Pancreas (tissue), 10 donors: ENCODE measurements around the gene COX17. TPM values are rescaled to one million over a fixed set of nuclear protein-coding genes. Genes with fewer than 3 reads are reported as not detected.

ENCODE experiments used
- ATAC-seq, 4 donors: fragments of 200-7000 bp; cut with Tn5 transposase; one replicate each; pipeline versions ENCODE4 v1.8.0 to v1.9.1; 2020; ENCODE audit warnings: mild to moderate bottlenecking in 4 of 4, moderate library complexity in 4 of 4
- DNase-seq, 6 donors: peaks; one replicate each; pipeline ENCODE4 v3.0.0-alpha.2; 2020
- FAIRE-seq: peaks from 2 replicates; lab custom pipeline; 2012; peaks lifted over from hg19 to GRCh38; lab: Jason Lieb, UNC
- H3K27ac ChIP-seq, 4 donors: fragments of 200-600 bp; sonication (generic); 1 replicate in 3 of 4; 2 replicates in 1 of 4; pipeline versions ENCODE4 v1.5.0 to v1.8.0; 2020
- H3K27me3 ChIP-seq, 4 donors: fragments of 200-600 bp; one replicate each; pipeline ENCODE4 v1.8.0; 2021
- H3K36me3 ChIP-seq, 3 donors: fragments of 200-600 bp; sonication (generic) in 1 of 3; one replicate each; pipeline versions ENCODE4 v1.5.0 to v1.8.0; 2020 to 2021
- H3K4me1 ChIP-seq, 3 donors: fragments of 200-600 bp; one replicate each; pipeline ENCODE4 v1.8.0; 2021
- H3K4me3 ChIP-seq, 4 donors: fragments of 200-600 bp; sonication (generic) in 2 of 4; one replicate each; pipeline versions ENCODE4 v1.5.0 to v1.8.0; 2020 to 2021
- H3K9me3 ChIP-seq, 4 donors: fragments of 200-600 bp; one replicate each; pipeline ENCODE4 v1.8.0; 2021
- WGBS, 2 donors: extraction: QIAGEN DNeasy Blood & Tissue Kit; methylation state at CpG; one replicate each; pipeline ENCODE4 v1.1.7; 2013; 5-methylcytosine and 5-hydroxymethylcytosine counted together
- intact Hi-C, 3 donors: fragments of 100-400 bp; cut with DNase I; formaldehyde crosslinking; loops; one replicate each; pipeline versions ENCODE4 v1.11.1 to v1.14.2; 2022
- polyA plus RNA-seq, 2 donors: library from polyadenylated mRNA; stranded (reverse); fragments of 200-250 nt; gene quantifications; one replicate each; pipeline ENCODE4 v1.2.3, GENCODE V29; 2013
- total RNA-seq, 6 donors: library from RNA; stranded (reverse); fragmentation: NEBNext Ultra II Directional in 4 of 6; extraction: Animal tissue kit (Norgen Biotek cat#: 25700) in 4 of 6; gene quantifications; one replicate each; pipeline versions ENCODE4 v1.2.1 to v1.2.4, GENCODE V29; 2021 to 2023
- TF ChIP-seq, protein P1 (sequence below), 4 donors: fragments of 200-600 bp; sonication (generic) in 3 of 4; IDR thresholded peaks; one replicate each; pipeline versions ENCODE4 v1.5.0 to v1.8.0; 2021; ENCODE audit warnings: antibody characterized with exemption in 4 of 4
- donor health status: healthy with polysubstance abuse.
- donor health status: DM: no; HTN: no; CAD: no; lungs with moderate emphysema.
- donor health status: DM: no; HTN: no; CAD: no.
- donor health status: control.
- donor health status: control.
- donor health status: Bipolar disorder and iron deficiency.
- donor health status: DM: yes; HTN: yes; CAD: no.
- donor health status: DM: no; HTN: no; CAD: no.
- donor health status: DM: no; HTN: no; CAD: no.
- donor health status: DM: yes; HTN: yes; CAD: no.

The COX17 gene
- total RNA-seq = 10 to 100 TPM; 13.6 to 24.6 (median 18.6) TPM
- 100 to 1,000 TPM; 118 to 124 TPM for polyA plus RNA-seq

- TF ChIP-seq, protein P1, sequence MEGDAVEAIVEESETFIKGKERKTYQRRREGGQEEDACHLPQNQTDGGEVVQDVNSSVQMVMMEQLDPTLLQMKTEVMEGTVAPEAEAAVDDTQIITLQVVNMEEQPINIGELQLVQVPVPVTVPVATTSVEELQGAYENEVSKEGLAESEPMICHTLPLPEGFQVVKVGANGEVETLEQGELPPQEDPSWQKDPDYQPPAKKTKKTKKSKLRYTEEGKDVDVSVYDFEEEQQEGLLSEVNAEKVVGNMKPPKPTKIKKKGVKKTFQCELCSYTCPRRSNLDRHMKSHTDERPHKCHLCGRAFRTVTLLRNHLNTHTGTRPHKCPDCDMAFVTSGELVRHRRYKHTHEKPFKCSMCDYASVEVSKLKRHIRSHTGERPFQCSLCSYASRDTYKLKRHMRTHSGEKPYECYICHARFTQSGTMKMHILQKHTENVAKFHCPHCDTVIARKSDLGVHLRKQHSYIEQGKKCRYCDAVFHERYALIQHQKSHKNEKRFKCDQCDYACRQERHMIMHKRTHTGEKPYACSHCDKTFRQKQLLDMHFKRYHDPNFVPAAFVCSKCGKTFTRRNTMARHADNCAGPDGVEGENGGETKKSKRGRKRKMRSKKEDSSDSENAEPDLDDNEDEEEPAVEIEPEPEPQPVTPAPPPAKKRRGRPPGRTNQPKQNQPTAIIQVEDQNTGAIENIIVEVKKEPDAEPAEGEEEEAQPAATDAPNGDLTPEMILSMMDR (IDR thresholded peaks at IDR 0.05) = no peak
- intact Hi-C loops = no loop called here
- Histone ChIP-seq H3K36me3 (peaks cover 0 to 5% (median 0%) of the 10 kb centered on the region in 3 donors), H3K27me3 (no peaks in the 10 kb centered on the region), H3K4me3 (peak within 1 kb of the TSS; percentile 44 to 82 (median 74)), H3K9me3 (no peaks in the 10 kb centered on the region), H3K27ac (peak within 1 kb of the TSS; percentile 65 to 85 (median 77)), H3K4me1 (peaks cover 5 to 16% (median 13%) of the 10 kb centered on the region in 3 donors)
- 1% methylated on average over 53 of the region's 54 CpGs for WGBS, 2 donors
- DNase-seq (peak; percentile 97 to 99 (median 97)), FAIRE-seq (peak; percentile 49), ATAC-seq (peak; percentile 91 to 98 (median 96))
Measured at GRCh38 chr3:119676771-119677640, at the start of gene COX17. Gene COX17 (minus strand): TSS chr3:119677406. CDS start chr3:119677310, 96 bp downstream.

DNA sequence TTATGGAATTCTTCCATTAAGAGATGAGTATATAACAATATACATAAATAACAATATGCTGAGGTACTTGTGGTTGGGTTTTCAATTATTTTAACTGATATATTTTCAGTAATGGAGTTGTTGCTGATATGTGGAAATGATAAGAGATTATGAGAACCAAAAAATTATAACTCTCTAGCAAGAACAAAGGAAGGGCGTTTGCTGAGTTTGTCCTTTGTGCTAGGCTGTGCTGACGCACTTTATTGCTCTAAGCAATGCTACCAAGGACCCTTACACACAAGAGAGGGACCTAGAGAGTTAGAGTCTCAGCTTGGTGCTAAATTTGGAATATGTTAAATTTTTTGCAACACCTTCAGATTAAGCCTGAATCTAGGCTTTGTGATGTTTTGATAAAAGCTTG, 49.7 kb upstream of the COX17 start:
- H3K4me1 ChIP-seq = no peaks in the 10 kb centered on the region
- H3K27me3 ChIP-seq = no peaks in the 10 kb centered on the region
- H3K36me3 ChIP-seq = peaks cover 0 to 9% (median 0%) of the 10 kb centered on the region in 3 donors
- intact Hi-C loops = no loop called here
- no peak for ATAC-seq
- no peaks in the 10 kb centered on the region for H3K9me3 ChIP-seq
- H3K27ac ChIP-seq = no peak overlapping the region
- 89 to 91% methylated on average over 2 of the region's 2 CpGs for WGBS, 2 donors
- no peak overlapping the region for H3K4me3 ChIP-seq
- FAIRE-seq = no peak
- TF ChIP-seq, protein P1 (IDR thresholded peaks at IDR 0.05) = no peak
- no peak for DNase-seq

DNA sequence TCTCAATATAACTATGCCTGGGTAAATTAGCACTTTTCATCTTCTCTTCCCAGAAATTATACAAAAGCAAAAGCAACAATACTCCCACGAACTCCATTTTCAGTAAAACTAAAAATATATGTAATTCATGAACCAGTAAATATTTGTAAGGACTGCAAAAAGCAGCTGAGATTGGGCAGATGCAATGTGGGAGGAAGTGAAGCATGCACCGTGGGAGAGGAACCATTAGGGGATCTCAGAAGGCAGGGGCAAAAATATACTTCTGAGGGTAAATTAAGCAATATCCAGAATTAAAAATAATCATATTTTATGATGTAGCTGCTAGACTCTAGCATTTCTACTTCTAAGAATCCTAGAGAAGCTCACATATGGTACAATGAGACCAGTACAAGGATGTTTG, 45.8 kb upstream of the COX17 start:
- H3K9me3 ChIP-seq = no peaks in the 10 kb centered on the region
- no peaks in the 10 kb centered on the region for H3K36me3 ChIP-seq
- TF ChIP-seq, protein P1 (IDR thresholded peaks at IDR 0.05) = no peak
- ATAC-seq (no peak), DNase-seq (no peak), FAIRE-seq (no peak)
- H3K27me3 ChIP-seq = no peaks in the 10 kb centered on the region
- no peak overlapping the region for H3K27ac ChIP-seq
- no peaks in the 10 kb centered on the region for H3K4me1 ChIP-seq
- no peak overlapping the region for H3K4me3 ChIP-seq
- 72 to 77% methylated on average over 2 of the region's 2 CpGs for WGBS, 2 donors
- intact Hi-C loops = no loop called here

DNA sequence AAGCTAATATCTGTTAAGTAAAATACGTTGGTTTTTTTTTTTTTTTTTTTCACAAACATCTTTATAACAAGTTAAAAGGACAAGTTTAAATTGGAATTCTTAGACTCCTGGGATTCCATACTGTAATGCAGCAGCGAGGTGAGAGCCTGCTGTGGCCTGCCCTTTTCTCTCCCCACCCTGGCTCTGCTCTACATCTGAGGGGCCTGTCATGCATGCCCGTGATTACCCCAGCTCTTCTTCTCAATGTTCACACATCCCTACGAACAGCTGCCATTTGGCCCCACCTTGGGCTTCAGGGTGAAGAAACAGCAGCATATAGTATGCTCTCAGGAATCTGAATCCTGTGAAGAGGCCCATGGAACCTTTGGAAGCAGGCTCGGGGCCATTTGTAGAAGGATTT, 40.3 kb upstream of the COX17 start:
- FAIRE-seq (no peak), ATAC-seq (peak in 3 of 4 donors; percentile 7 to 21 (median 9)), DNase-seq (no peak)
- no peaks in the 10 kb centered on the region for H3K9me3 ChIP-seq
- H3K4me1 ChIP-seq = peaks cover 0 to 13% (median 9%) of the 10 kb centered on the region in 3 donors
- intact Hi-C loops = no loop called here
- no peak overlapping the region for H3K4me3 ChIP-seq
- no peaks in the 10 kb centered on the region for H3K36me3 ChIP-seq
- no peak overlapping the region for H3K27ac ChIP-seq
- H3K27me3 ChIP-seq = no peaks in the 10 kb centered on the region
- TF ChIP-seq, protein P1 (IDR thresholded peaks at IDR 0.05) = no peak
- 63 to 68% methylated on average over 5 of the region's 5 CpGs for WGBS, 2 donors
